ENCODE data around the gene MESD.

The MESD gene

DNA sequence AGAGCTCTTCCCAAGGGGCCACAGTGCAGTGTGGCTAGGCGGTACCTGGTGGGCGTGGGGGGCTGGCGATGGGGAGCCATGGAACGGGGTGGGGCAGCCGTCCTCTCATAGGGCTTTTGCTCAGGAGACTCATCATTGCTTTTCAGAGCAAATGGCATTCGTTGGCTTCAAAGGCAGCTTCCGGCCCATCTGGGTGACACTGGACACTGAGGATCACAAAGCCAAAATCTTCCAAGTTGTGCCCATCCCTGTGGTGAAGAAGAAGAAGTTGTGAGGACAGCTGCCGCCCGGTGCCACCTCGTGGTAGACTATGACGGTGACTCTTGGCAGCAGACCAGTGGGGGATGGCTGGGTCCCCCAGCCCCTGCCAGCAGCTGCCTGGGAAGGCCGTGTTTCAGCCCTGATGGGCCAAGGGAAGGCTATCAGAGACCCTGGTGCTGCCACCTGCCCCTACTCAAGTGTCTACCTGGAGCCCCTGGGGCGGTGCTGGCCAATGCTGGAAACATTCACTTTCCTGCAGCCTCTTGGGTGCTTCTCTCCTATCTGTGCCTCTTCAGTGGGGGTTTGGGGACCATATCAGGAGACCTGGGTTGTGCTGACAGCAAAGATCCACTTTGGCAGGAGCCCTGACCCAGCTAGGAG lies 40.8 kb downstream of the MESD start:
- no peak overlapping the region for H3K27ac ChIP-seq (ENCODE audit: low read depth, low read length, severe bottlenecking)
- H3K4me3 ChIP-seq (ENCODE audit: extremely low read depth, insufficient read depth, low read length, poor library complexity, severe bottlenecking), result no peak overlapping the region
- peaks cover 38% of the 10 kb centered on the region for H3K36me3 ChIP-seq (ENCODE audit: control insufficient read depth, insufficient read depth, low read length)
- H3K9me3 ChIP-seq (ENCODE audit: control insufficient read depth, low read length), result no peaks in the 10 kb centered on the region
- H3K4me1 ChIP-seq (ENCODE audit: control insufficient read depth, insufficient read depth, low read length, poor library complexity, severe bottlenecking), result no peaks in the 10 kb centered on the region
- 93 to 95% methylated on average over 13 of the region's 13 CpGs for WGBS, 2 experiments (ENCODE audit: insufficient coverage in 2 of 2)

DNA sequence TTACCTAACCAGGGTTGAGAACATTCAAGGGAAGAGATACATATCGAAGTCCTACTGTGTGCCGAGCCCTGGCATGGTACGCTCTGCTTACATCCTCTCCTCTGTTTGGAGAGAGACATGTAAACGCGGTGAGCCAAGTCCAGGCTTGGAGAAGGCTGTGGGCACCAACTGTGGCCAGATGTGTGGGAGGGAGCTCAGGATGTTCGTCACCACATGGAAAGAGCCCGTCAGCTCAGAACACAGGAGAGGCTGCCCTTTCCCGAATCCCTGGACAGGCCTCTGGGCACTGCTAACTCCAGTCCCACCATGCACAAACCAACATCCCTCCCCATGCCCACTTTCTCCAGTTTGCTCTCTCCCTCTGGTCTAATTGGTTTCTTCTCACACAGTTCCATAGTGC lies 43.0 kb downstream of the MESD start:
- 88 to 92% methylated on average over 4 to 8 of the region's 8 CpGs for WGBS, 2 experiments (ENCODE audit: insufficient coverage in 2 of 2)

DNA sequence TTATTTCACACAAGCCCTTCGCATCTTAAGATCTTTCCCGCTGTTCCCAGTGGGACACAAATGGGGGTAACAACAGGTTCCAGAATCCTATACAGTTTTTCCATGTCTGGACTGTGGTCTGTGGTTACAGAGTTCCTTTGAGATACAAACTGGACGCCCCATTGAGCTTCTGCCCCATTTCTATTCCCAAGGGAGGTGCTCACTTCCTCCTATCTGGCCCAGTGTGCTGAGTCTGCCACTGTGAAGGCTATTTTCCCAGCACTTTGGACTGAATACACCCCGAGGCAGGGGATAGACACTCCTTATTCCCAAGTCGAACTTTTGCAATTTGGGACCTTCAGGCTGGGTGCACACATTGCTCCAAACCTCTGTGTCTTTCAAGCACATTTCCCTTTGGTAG lies 44.0 kb downstream of the MESD start:
- H3K36me3 ChIP-seq (ENCODE audit: control insufficient read depth, insufficient read depth, low read length), result peaks cover 36% of the 10 kb centered on the region

More for the DNA sequence above, 43.0 kb downstream of the MESD start:
- no peak overlapping the region for H3K4me3 ChIP-seq (ENCODE audit: extremely low read depth, insufficient read depth, low read length, poor library complexity, severe bottlenecking)
- H3K36me3 ChIP-seq (ENCODE audit: control insufficient read depth, insufficient read depth, low read length), result peaks cover 35% of the 10 kb centered on the region
- no peaks in the 10 kb centered on the region for H3K9me3 ChIP-seq (ENCODE audit: control insufficient read depth, low read length)
- no peaks in the 10 kb centered on the region for H3K4me1 ChIP-seq (ENCODE audit: control insufficient read depth, insufficient read depth, low read length, poor library complexity, severe bottlenecking)
- H3K27ac ChIP-seq (ENCODE audit: low read depth, low read length, severe bottlenecking), result no peak overlapping the region

DNA sequence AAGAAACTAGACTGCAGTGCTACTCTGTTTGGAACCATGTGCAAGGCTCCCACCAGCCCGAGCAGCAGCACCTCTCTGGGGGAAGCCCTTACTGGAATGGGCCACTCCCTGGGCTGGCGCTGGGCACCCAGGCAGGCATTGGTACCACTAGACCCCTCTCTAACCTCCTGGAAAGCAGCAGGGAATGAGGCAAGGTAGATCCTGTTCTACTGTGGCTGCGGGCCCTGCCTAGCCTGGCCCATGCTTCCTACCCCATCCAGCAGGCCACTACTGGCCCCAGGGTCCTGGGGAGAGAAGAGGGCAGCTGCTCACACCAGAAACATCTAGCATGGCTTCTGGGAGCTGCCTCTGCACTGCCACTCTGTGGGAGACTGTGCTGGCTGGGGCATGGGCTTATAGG lies 44.8 kb downstream of the MESD start:
- peaks cover 32% of the 10 kb centered on the region for H3K36me3 ChIP-seq (ENCODE audit: control insufficient read depth, insufficient read depth, low read length)
- no peaks in the 10 kb centered on the region for H3K4me1 ChIP-seq (ENCODE audit: control insufficient read depth, insufficient read depth, low read length, poor library complexity, severe bottlenecking)
- no peak overlapping the region for H3K27ac ChIP-seq (ENCODE audit: low read depth, low read length, severe bottlenecking)
- H3K9me3 ChIP-seq (ENCODE audit: control insufficient read depth, low read length), result no peaks in the 10 kb centered on the region
- 83 to 84% methylated on average over 2 of the region's 3 CpGs for WGBS, 2 experiments (ENCODE audit: insufficient coverage in 2 of 2)
- H3K4me3 ChIP-seq (ENCODE audit: extremely low read depth, insufficient read depth, low read length, poor library complexity, severe bottlenecking), result no peak overlapping the region

More for the DNA sequence above, 44.0 kb downstream of the MESD start:
- Histone ChIP-seq H3K27ac (ENCODE audit: low read depth, low read length, severe bottlenecking) (no peak overlapping the region), H3K9me3 (ENCODE audit: control insufficient read depth, low read length) (no peaks in the 10 kb centered on the region), H3K4me1 (ENCODE audit: control insufficient read depth, insufficient read depth, low read length, poor library complexity, severe bottlenecking) (no peaks in the 10 kb centered on the region), H3K4me3 (ENCODE audit: extremely low read depth, insufficient read depth, low read length, poor library complexity, severe bottlenecking) (no peak overlapping the region)
- 82 to 93% methylated on average over 3 to 5 of the region's 5 CpGs for WGBS, 2 experiments (ENCODE audit: insufficient coverage in 2 of 2)

DNA sequence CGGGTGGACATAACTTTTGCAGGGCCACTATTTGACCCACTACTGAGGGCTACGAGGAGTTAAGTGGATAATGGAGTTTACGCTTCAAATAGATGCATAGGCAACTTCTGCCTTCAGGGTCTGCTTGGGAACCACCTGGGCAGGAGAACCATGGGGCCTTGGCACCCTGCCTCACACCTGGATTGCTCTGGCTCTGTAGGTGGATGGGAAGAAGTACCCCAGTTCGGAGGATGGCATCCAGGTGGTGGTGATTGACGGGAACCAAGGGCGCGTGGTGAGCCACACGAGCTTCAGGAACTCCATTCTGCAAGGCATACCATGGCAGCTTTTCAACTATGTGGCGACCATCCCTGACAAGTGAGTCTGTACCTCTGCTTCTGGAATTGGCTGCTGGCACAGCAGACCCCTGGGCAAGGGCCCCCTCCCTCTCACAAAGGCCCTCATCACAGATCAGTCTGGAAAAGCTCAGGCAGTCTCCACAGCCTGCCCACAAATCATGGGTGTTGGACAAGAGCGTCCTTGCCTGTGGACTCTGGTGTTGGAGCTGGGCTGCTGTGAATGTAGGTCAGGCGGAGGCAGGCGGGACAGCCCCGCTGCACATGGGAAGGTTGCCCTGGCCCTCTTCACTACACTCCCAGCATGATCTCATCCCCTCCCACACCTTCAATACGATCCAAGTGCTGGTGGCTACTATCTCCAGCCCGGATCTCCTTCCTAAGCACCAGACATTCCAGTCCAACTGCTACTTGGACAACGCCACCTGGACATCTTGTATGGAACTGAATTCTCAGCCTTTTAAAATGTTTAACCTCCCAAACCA lies 46.7 kb downstream of the MESD start:
- WGBS, 2 experiments (ENCODE audit: insufficient coverage in 2 of 2), result 92 to 95% methylated on average over 11 to 13 of the region's 16 CpGs
- Histone ChIP-seq H3K9me3 (ENCODE audit: control insufficient read depth, low read length) (no peaks in the 10 kb centered on the region), H3K4me3 (ENCODE audit: extremely low read depth, insufficient read depth, low read length, poor library complexity, severe bottlenecking) (no peak overlapping the region), H3K36me3 (ENCODE audit: control insufficient read depth, insufficient read depth, low read length) (peaks cover 22% of the 10 kb centered on the region), H3K4me1 (ENCODE audit: control insufficient read depth, insufficient read depth, low read length, poor library complexity, severe bottlenecking) (no peaks in the 10 kb centered on the region), H3K27ac (ENCODE audit: low read depth, low read length, severe bottlenecking) (no peak overlapping the region)

DNA sequence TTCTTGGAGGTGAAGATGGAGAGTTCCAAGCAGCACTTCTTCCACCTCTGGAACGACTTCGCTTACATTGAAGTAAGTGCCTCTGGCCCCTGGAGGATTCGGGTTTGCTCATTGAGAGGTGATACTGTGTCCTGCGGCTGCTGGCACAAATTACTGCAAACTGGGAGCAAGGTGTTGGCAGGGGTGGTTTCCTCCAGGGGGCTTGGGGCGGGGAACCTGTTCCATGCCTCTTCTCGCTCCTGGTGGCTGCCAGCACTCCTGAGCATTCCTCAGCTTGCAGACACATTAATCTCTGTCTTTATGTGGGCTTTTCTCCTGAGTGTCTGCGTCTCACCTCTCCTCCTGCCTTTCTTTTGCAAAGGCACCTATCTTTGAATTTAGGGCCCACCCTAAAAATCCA lies 47.4 kb downstream of the MESD start:
- Histone ChIP-seq H3K36me3 (ENCODE audit: control insufficient read depth, insufficient read depth, low read length) (peaks cover 15% of the 10 kb centered on the region), H3K4me1 (ENCODE audit: control insufficient read depth, insufficient read depth, low read length, poor library complexity, severe bottlenecking) (no peaks in the 10 kb centered on the region), H3K27ac (ENCODE audit: low read depth, low read length, severe bottlenecking) (no peak overlapping the region), H3K9me3 (ENCODE audit: control insufficient read depth, low read length) (no peaks in the 10 kb centered on the region), H3K4me3 (ENCODE audit: extremely low read depth, insufficient read depth, low read length, poor library complexity, severe bottlenecking) (no peak overlapping the region)
- WGBS, 2 experiments (ENCODE audit: insufficient coverage in 2 of 2), result 83 to 90% methylated on average over 3 to 7 of the region's 7 CpGs

DNA sequence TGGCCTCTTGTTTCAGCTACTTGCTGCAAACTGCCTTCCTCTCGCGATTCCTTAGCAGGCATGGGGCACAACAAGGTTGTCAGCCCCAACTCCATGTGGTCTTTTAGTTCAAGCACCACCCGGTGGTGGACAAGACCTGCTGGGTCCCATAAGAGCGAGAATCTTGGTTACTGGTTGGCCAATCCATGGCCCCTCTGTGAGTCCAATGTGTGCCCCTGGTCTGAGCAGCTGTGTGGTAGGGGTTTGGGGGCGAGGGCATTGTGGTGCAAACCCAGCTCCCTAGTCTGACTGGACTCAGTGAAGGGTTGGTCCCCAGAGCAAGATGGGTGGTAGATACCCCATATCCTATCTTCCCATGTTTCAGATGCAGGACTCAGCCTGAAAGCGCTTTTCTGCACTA lies 48.8 kb downstream of the MESD start:
- peaks cover 5% of the 10 kb centered on the region for H3K36me3 ChIP-seq (ENCODE audit: control insufficient read depth, insufficient read depth, low read length)
- no peak overlapping the region for H3K4me3 ChIP-seq (ENCODE audit: extremely low read depth, insufficient read depth, low read length, poor library complexity, severe bottlenecking)
- no peaks in the 10 kb centered on the region for H3K4me1 ChIP-seq (ENCODE audit: control insufficient read depth, insufficient read depth, low read length, poor library complexity, severe bottlenecking)
- H3K9me3 ChIP-seq (ENCODE audit: control insufficient read depth, low read length), result no peaks in the 10 kb centered on the region
- 91 to 93% methylated on average over 3 to 4 of the region's 6 CpGs for WGBS, 2 experiments (ENCODE audit: insufficient coverage in 2 of 2)
- H3K27ac ChIP-seq (ENCODE audit: low read depth, low read length, severe bottlenecking), result no peak overlapping the region

DNA sequence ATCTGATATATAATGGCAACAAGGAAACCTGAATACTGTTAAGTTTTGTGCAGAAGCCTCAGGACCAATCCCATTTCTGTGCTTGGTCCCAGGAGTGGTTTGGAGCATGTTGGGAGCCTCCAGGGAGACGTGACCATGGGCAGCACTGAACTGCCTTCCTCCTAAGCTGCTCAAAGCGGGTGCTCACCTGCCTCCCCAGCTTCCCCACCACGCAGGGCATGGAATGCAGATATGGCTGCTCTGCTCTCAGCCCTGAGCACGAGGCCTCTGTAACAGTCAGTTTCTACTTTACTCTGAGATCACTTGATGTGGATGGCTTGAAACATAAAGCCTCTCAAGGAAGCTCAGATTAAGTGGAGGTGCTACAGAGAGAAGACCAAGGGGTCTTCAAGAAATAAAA lies 49.3 kb downstream of the MESD start:
- Histone ChIP-seq H3K27ac (ENCODE audit: low read depth, low read length, severe bottlenecking) (no peak overlapping the region), H3K4me3 (ENCODE audit: extremely low read depth, insufficient read depth, low read length, poor library complexity, severe bottlenecking) (no peak overlapping the region), H3K36me3 (ENCODE audit: control insufficient read depth, insufficient read depth, low read length) (peaks cover 5% of the 10 kb centered on the region), H3K4me1 (ENCODE audit: control insufficient read depth, insufficient read depth, low read length, poor library complexity, severe bottlenecking) (peaks cover 2% of the 10 kb centered on the region), H3K9me3 (ENCODE audit: control insufficient read depth, low read length) (no peaks in the 10 kb centered on the region)
- 90 to 100% methylated on average over 2 to 3 of the region's 4 CpGs for WGBS, 2 experiments (ENCODE audit: insufficient coverage in 2 of 2)

DNA sequence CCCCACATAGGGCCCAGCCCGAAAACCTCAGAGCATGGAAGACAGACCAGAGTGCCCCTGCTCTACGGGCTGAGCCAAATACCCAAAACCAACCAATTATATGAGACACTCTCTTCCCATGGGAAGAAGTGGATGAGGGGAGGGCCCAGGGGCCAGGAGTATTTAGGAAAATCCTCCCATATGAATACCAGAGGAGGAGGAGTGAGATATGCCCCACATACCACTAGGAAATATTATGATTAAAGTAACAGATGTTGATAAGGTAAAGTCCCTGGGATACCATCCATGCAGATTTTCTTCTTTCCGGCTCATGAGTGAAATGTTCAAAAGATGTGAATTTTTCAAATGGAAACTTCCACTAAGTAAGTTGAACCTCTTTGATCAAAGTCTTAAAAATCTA lies 50.4 kb downstream of the MESD start:
- H3K4me1 ChIP-seq (ENCODE audit: control insufficient read depth, insufficient read depth, low read length, poor library complexity, severe bottlenecking), result peaks cover 13% of the 10 kb centered on the region
- H3K4me3 ChIP-seq (ENCODE audit: extremely low read depth, insufficient read depth, low read length, poor library complexity, severe bottlenecking), result no peak overlapping the region
- no peak overlapping the region for H3K27ac ChIP-seq (ENCODE audit: low read depth, low read length, severe bottlenecking)
- no peaks in the 10 kb centered on the region for H3K9me3 ChIP-seq (ENCODE audit: control insufficient read depth, low read length)
- WGBS, 2 experiments (ENCODE audit: insufficient coverage in 2 of 2), result 88 to 100% methylated on average over 1 of the region's 3 CpGs
- peaks cover 5% of the 10 kb centered on the region for H3K36me3 ChIP-seq (ENCODE audit: control insufficient read depth, insufficient read depth, low read length)

DNA sequence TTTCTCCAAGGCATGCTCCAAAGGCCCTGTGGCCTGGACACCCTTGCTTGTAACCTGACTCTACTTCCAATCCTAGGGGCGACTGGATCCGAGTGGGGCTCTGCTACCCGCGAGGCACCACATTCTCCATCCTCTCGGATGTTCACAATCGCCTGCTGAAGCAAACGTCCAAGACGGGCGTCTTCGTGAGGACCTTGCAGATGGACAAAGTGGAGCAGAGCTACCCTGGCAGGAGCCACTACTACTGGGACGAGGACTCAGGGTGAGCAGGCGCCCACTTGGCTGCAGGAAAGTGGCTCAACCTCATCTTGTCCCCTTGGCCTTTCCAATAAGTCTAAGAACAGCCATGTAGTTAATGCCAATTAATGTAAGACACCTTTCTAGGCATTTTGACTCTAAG lies 51.9 kb downstream of the MESD start:
- WGBS, 2 experiments (ENCODE audit: insufficient coverage in 2 of 2), result 95 to 97% methylated on average over 9 to 10 of the region's 12 CpGs
- Histone ChIP-seq H3K4me1 (ENCODE audit: control insufficient read depth, insufficient read depth, low read length, poor library complexity, severe bottlenecking) (peaks cover 21% of the 10 kb centered on the region), H3K36me3 (ENCODE audit: control insufficient read depth, insufficient read depth, low read length) (peaks cover 5% of the 10 kb centered on the region), H3K27ac (ENCODE audit: low read depth, low read length, severe bottlenecking) (no peak overlapping the region), H3K4me3 (ENCODE audit: extremely low read depth, insufficient read depth, low read length, poor library complexity, severe bottlenecking) (no peak overlapping the region), H3K9me3 (ENCODE audit: control insufficient read depth, low read length) (no peaks in the 10 kb centered on the region)

All from mesodermal cell (in vitro differentiated cells).